H1 (cell line): Measurements from ENCODE around the gene NLRP3. TPM values are rescaled to one million over a fixed set of nuclear protein-coding genes. Genes with fewer than 3 reads are reported as not detected.

Experiments
- BACH1 ChIP-seq: IDR thresholded peaks from 2 replicates; pipeline ENCODE4 v1.6.1; 2012; ENCODE audit warnings: low read length, improper control_type of control experiment
- CHD7 ChIP-seq: fragments of 300-600 bp; sonication (generic); IDR thresholded peaks from 2 replicates; pipeline ENCODE4 v1.7.1; 2012; ENCODE audit warnings: low read length, moderate library complexity, mild to moderate bottlenecking, inconsistent platforms; ENCODE audit not compliant: insufficient replicate concordance
- EP300 ChIP-seq, 2 experiments: IDR thresholded peaks; 1 replicate in 1 of 2; 2 replicates in 1 of 2; pipeline ENCODE4 v1.6.1; 2011 to 2012; ENCODE audit warnings: low read depth in 2 of 2, low read length in 2 of 2, mild to moderate bottlenecking in 2 of 2, borderline replicate concordance in 1 of 2, inconsistent platforms in 1 of 2, moderate library complexity in 1 of 2
- KDM1A ChIP-seq: fragments of 200-600, 300-600 bp; sonication (generic); IDR thresholded peaks from 2 replicates; pipeline ENCODE4 v1.7.1; 2016; ENCODE audit warnings: mild to moderate bottlenecking, low read length, borderline replicate concordance
- NANOG ChIP-seq: IDR thresholded peaks from 2 replicates; pipeline ENCODE4 v1.6.1; 2011; ENCODE audit warnings: low read length, low read depth, mild to moderate bottlenecking, inconsistent platforms; ENCODE audit not compliant: insufficient read depth, poor library complexity, severe bottlenecking
- POU5F1 ChIP-seq: IDR thresholded peaks from 2 replicates; pipeline ENCODE4 v1.6.1; 2011; ENCODE audit warnings: low read depth, mild to moderate bottlenecking, low read length, moderate library complexity
- SP1 ChIP-seq: IDR thresholded peaks from 2 replicates; pipeline ENCODE4 v1.6.1; 2011; ENCODE audit warnings: low read depth, low read length
- SP2 ChIP-seq: IDR thresholded peaks from 2 replicates; pipeline ENCODE4 v1.6.1; 2012; ENCODE audit warnings: mild to moderate bottlenecking, low read length, inconsistent platforms
- SRF ChIP-seq: IDR thresholded peaks from 2 replicates; pipeline ENCODE4 v1.6.1; 2011; ENCODE audit warnings: mild to moderate bottlenecking, low read depth, low read length, moderate library complexity
- TAF1 ChIP-seq: IDR thresholded peaks from 2 replicates; pipeline ENCODE4 v1.6.1; 2011; ENCODE audit warnings: mild to moderate bottlenecking, low read depth, low read length
- TEAD4 ChIP-seq: IDR thresholded peaks from 2 replicates; pipeline ENCODE4 v1.6.1; 2012; ENCODE audit warnings: low read depth, low read length, inconsistent platforms, mixed read lengths
- YY1 ChIP-seq: IDR thresholded peaks from 2 replicates; pipeline ENCODE4 v1.6.1; 2011; ENCODE audit warnings: low read depth, mild to moderate bottlenecking, low read length
- polyA plus RNA-seq, 7 experiments: library from polyadenylated mRNA; depleted of rRNA in 3 of 7; stranded (reverse) in 5 of 7; unstranded in 2 of 7; fragments of >200 nt in 5 of 7; fragments of 200-250 nt in 2 of 7; gene quantifications; 1 replicate in 5 of 7; 2 replicates in 1 of 7; 4 replicates in 1 of 7; pipeline versions ENCODE4 v1.2.1 to v1.2.3, GENCODE V29; 2011 to 2013; ENCODE audit warnings: missing spikeins in 2 of 7, mixed read lengths in 2 of 7
- total RNA-seq: library from RNA; stranded (reverse); fragmentation: NEBNext Ultra II Directional; extraction: Animal tissue kit (Norgen Biotek cat#: 25700); gene quantifications from 2 replicates; pipeline ENCODE4 v1.2.1, GENCODE V29; 2021

Gene NLRP3
- total and polyA plus RNA-seq, 2 of the 8 experiments (the other 6 are each of a cell fraction or from before 2014, with no cell fraction given), result 0.05 to 0.19 TPM

DNA sequence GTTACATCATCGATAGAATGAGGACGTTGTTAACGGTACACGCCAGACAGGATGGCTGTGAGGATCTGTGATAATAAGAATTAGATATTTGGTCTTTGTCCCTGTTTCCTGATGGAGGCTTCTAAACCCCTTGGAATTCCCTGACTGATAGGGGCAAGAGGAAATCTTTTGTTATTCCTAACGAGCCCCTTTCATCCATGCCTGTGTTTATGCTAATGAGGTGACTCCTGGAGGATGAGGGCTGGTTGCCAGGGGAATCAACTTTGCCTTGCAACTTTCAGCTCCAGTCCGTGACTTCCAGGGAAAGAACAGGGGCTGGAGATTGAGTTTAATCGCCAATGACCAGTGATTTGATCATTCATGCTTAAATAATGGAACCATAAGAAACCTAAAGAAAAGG, 39.3 kb upstream of the NLRP3 start (continued):
- peak; percentile 38 for TF ChIP-seq CHD7
- TF ChIP-seq NANOG, result peak; percentile 57
- TF ChIP-seq SRF, result no peak
- TF ChIP-seq TEAD4, result peak; percentile 84
- TF ChIP-seq TAF1, result peak; percentile 49
- peak; percentile 68; the same call in 1 of the 2 replicates for TF ChIP-seq SP1
- no peak for TF ChIP-seq SP2
- TF ChIP-seq EP300 (IDR thresholded peaks at IDR 0.05; ENCODE audit: borderline replicate concordance in 1 of 2, low read depth in 2 of 2, low read length in 2 of 2), result 0 out of 3 replicates have a peak, but pooled peaks of 1 of the 2 experiments have one; percentile 18
- TF ChIP-seq YY1, result 0 out of 2 replicates have a peak, but pooled peaks have one; percentile 40
- TF ChIP-seq BACH1, result no peak
- no peak for TF ChIP-seq KDM1A
- TF ChIP-seq POU5F1, result peak; percentile 55; the same call in 1 of the 2 replicates
